Smooth muscle cell of the coronary artery (primary cell): Measurements from ENCODE around the gene CWF19L2. TPM values are rescaled to one million over a fixed set of nuclear protein-coding genes. Genes with fewer than 3 reads are reported as not detected.

Experiments
- total RNA-seq: library from RNA; depleted of rRNA; stranded (reverse); fragments of >200 nt; gene quantifications from 2 replicates; pipeline ENCODE4 v1.2.3, GENCODE V29; 2014; ENCODE audit warnings: low replicate concordance

Gene CWF19L2
- 8.3 and 9.5 TPM in 2 replicates for total RNA-seq

DNA sequence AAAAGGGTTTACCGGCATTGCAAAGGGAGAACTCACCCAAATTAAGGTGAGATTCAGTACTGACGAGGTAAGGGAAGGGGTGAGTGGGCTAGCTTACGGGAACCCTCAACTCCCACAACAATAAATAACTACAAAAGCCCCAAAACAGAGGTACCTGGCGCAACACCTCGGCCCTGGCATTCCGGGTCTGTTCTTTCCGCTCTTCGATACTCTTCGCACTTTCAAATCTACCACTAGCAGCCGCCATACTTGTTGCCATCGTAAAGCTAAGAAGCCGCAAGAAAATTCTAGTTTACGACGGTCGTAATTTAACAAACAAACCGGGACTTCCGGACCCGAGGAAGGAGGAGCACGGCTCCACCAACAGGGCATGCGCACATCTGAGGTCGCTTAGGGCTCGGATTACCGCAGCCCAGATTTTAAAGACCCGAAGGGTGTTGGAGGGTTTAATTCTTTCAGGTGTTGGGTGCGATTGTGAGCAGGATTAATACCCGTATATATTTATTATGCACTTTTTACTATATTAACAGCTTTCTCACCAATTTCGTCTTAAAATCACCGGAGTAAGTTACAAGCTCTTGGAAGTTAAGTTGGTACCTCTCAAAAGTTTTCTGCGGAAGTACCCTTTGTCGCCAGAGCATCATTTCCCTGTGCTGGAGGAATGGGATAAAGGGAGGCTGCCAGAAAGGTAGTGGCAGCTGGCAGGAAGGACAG, at the start of gene CWF19L2:
CWF19L2 (minus strand) TSS at position 268 of the 714 bp plus-strand sequence; CDS start at position 259, 9 bp downstream.

Other genes starting within 250 kb of the CWF19L2 start
- gene ALKBH8, start 107.9 kb upstream of the CWF19L2 start, total RNA-seq = 4.9 and 8.6 TPM in 2 replicates
- gene ELMOD1, start 133.3 kb upstream of the CWF19L2 start, total RNA-seq = 0.23 and 8.1 TPM in 2 replicates